ENCODE data around the gene MRPL27. TPM values are rescaled to one million over a fixed set of nuclear protein-coding genes. Genes with fewer than 3 reads are reported as not detected.
A peak's percentile ranks its signal among the peaks of the same experiment; 100 is the strongest.

MRPL27 gene
- total RNA-seq, 1 experiment from 2014 or later: 106 TPM

DNA sequence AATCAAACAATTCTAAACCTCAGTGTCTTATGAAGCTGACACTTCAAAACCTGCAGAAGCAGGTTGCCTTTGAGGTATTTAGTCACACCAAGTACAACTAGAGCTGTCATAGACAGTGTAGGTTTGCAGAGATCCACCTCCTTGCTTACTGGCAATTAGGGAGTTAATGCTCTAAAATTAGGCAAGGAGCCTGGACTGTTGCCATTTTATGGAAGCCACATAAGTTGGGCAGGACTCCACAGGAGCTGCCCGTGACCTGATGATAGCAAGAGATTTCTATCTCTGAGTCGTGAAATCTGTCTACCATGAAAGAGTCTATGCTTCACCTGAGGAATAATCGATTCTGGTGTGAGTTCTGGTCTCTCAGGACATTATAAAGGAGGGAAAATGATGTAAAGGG, 8.9 kb upstream of the MRPL27 start:
- CTCF ChIA-PET: interaction anchor here (2.0 kb wide), 1 partner anchor 15 kb away, joined by 11 read pairs; the partner anchor contains the start of gene LRRC59
- ATAC-seq (no peak), DNase-seq (ENCODE audit: low read depth, low spot score) (no peak)
- no peaks in the 10 kb centered on the region for H4K20me1 ChIP-seq (ENCODE audit: insufficient read depth)
- H3K9me2 ChIP-seq (ENCODE audit: insufficient read depth): no peaks in the 10 kb centered on the region
- no peaks in the 10 kb centered on the region for H3K9me3 ChIP-seq (ENCODE audit: control insufficient read depth in 1 of 2, insufficient read depth in 1 of 2, low read depth in 1 of 2, low read length in 2 of 2)
- H3K4me3 ChIP-seq (replicated peaks in 1 of 2; ENCODE audit: low read depth in 1 of 2, low read length in 2 of 2): no peak overlapping the region
- H2AFZ ChIP-seq (ENCODE audit: low read depth, low read length, poor library complexity, severe bottlenecking): no peak overlapping the region
- H3K27ac ChIP-seq (ENCODE audit: low read depth, low read length): no peak overlapping the region
- RAD21 ChIA-PET (ENCODE audit: low non-redundant PET in 1 of 2, low total read pairs in 2 of 2, uncharacterized antibody in 2 of 2, unreplicated experiment in 2 of 2): no interaction called here
- H3K4me1 ChIP-seq (ENCODE audit: control insufficient read depth in 1 of 2, insufficient read depth in 2 of 2, low read length in 2 of 2): no peaks in the 10 kb centered on the region
- no peak overlapping the region for H3K9ac ChIP-seq (ENCODE audit: low read length)
- no TSS peak for BruUV-seq (replicated peaks)
- POLR2A ChIA-PET: interaction anchor here (1.4 to 1.7 kb wide), 4 partner anchors 9 to 20 kb away, joined by 3 to 6 read pairs (median 4); partner anchors contain the start of gene LRRC59
- intact Hi-C loops (cut with micrococcal nuclease): no loop called here
- H3K79me2 ChIP-seq (ENCODE audit: insufficient read depth, low read length): peaks cover 26% of the 10 kb centered on the region
- no peak overlapping the region for H3K4me2 ChIP-seq (ENCODE audit: low read length)
- H3K27me3 ChIP-seq (ENCODE audit: insufficient read depth, low read length): no peaks in the 10 kb centered on the region
- 0 out of 2 replicates have a peak, but pooled peaks have one; percentile 18 for TF ChIP-seq CEBPB (IDR thresholded peaks at IDR 0.05; ENCODE audit: low read depth)
- no peak for TF ChIP-seq RAD21 (IDR thresholded peaks at IDR 0.05; ENCODE audit: low read depth)
- TF ChIP-seq POLR2AphosphoS5 (IDR thresholded peaks at IDR 0.05; ENCODE audit: low read depth, low read length): 0 out of 2 replicates have a peak, but pooled peaks have one; percentile 6
- TF ChIP-seq FOSL1 (IDR thresholded peaks at IDR 0.05; ENCODE audit: low read depth): no peak
- TF ChIP-seq SP1 (IDR thresholded peaks at IDR 0.05; ENCODE audit: low read depth): no peak
- TF ChIP-seq POLR2A (IDR thresholded peaks at IDR 0.05; ENCODE audit: borderline replicate concordance, extremely low read depth, insufficient read depth, insufficient read length): no peak
- H3K36me3 ChIP-seq (ENCODE audit: control insufficient read depth in 1 of 2, insufficient read depth in 2 of 2, low read length in 2 of 2): peaks cover 56 to 80% of the 10 kb centered on the region in 2 experiments

DNA sequence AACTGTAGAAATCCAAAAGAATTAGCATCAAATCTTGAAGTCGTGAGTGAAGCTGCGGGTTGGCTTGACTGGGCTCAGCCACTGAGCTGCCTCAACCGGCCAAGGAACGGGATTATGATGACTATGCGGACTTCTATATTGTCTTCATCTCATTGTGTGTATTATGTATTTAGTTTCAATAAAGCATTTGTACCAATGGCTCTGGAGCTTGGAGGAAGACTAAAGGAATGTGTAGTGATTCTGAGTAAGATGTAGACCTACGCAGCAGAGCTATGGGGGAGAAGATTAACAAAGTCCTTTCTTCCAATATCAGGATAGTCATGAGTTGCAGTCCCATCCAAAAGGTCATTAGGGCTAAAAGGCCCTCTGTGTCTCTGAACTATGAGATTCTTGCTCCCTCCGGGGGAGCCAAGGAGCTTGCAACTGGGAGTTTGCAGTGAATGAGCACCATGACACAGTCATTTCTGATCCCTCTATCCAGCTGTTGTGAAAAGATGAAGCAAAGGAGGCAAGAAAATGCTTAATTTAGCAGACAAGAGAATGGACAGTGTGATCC, 8.4 kb upstream of the MRPL27 start:
- Histone ChIP-seq H3K4me1 (ENCODE audit: control insufficient read depth in 1 of 2, insufficient read depth in 2 of 2, low read length in 2 of 2) (no peaks in the 10 kb centered on the region), H3K27ac (ENCODE audit: low read depth, low read length) (no peak overlapping the region), H3K9me2 (ENCODE audit: insufficient read depth) (no peaks in the 10 kb centered on the region), H4K20me1 (ENCODE audit: insufficient read depth) (no peaks in the 10 kb centered on the region), H3K9ac (ENCODE audit: low read length) (no peak overlapping the region), H3K79me2 (ENCODE audit: insufficient read depth, low read length) (peaks cover 22% of the 10 kb centered on the region), H2AFZ (ENCODE audit: low read depth, low read length, poor library complexity, severe bottlenecking) (no peak overlapping the region), H3K27me3 (ENCODE audit: insufficient read depth, low read length) (no peaks in the 10 kb centered on the region), H3K4me3 (replicated peaks in 1 of 2; ENCODE audit: low read depth in 1 of 2, low read length in 2 of 2) (no peak overlapping the region), H3K9me3 (ENCODE audit: control insufficient read depth in 1 of 2, insufficient read depth in 1 of 2, low read depth in 1 of 2, low read length in 2 of 2) (no peaks in the 10 kb centered on the region), H3K36me3 (ENCODE audit: control insufficient read depth in 1 of 2, insufficient read depth in 2 of 2, low read length in 2 of 2) (peaks cover 51 to 75% of the 10 kb centered on the region in 2 experiments), H3K4me2 (ENCODE audit: low read length) (no peak overlapping the region)
- ATAC-seq: 0 out of 2 replicates have a peak, but pooled peaks have one; percentile 10
- RAD21 ChIA-PET (ENCODE audit: low non-redundant PET in 1 of 2, low total read pairs in 2 of 2, uncharacterized antibody in 2 of 2, unreplicated experiment in 2 of 2): no interaction called here
- TSS peak; percentile 27 for BruUV-seq (replicated peaks)
- intact Hi-C loops (cut with micrococcal nuclease): no loop called here
- POLR2A ChIA-PET: interaction anchor here (1.4 to 1.7 kb wide), 3 partner anchors 9 to 16 kb away, joined by 3 to 6 read pairs (median 4); partner anchors contain the start of gene LRRC59
- DNase-seq (ENCODE audit: low read depth, low spot score): no peak
- TF ChIP-seq SRF (IDR thresholded peaks at IDR 0.05; ENCODE audit: low read depth) (no peak), SP1 (IDR thresholded peaks at IDR 0.05; ENCODE audit: low read depth) (no peak)
- CTCF ChIA-PET: interaction anchor here (0.8 to 2.0 kb wide), 2 partner anchors 16 to 19 kb away, joined by 5 to 11 read pairs; partner anchors contain the start of gene LRRC59

Measured in HCT116 (cell line).